Mucosa of descending colon (tissue), 3 donors: ENCODE measurements around the gene RAP1A. TPM values are rescaled to one million over a fixed set of nuclear protein-coding genes. Genes with fewer than 3 reads are reported as not detected.
A peak's percentile ranks its signal among the peaks of the same experiment; 100 is the strongest.

Experiments used
- ATAC-seq: fragments of 200-7000 bp; cut with Tn5 transposase; one replicate; pipeline ENCODE4 v1.9.1; 2020; ENCODE audit warnings: mild to moderate bottlenecking, moderate library complexity
- DNase-seq, 3 donors: peaks; one replicate each; pipeline ENCODE4 v3.0.0-alpha.2; 2020
- H3K36me3 ChIP-seq: fragments of 200-600 bp; one replicate; pipeline ENCODE4 v1.8.0; 2021; ENCODE audit warnings: low read depth, mild to moderate bottlenecking
- H3K4me1 ChIP-seq: fragments of 200-600 bp; one replicate; pipeline ENCODE4 v1.8.0; 2021; ENCODE audit warnings: low read depth, mild to moderate bottlenecking
- H3K4me3 ChIP-seq: fragments of 200-600 bp; one replicate; pipeline ENCODE4 v1.8.0; 2021; ENCODE audit warnings: mild to moderate bottlenecking
- H3K9me3 ChIP-seq: fragments of 200-600 bp; one replicate; pipeline ENCODE4 v1.8.0; 2021; ENCODE audit warnings: mild to moderate bottlenecking
- CTCF ChIP-seq: fragments of 200-600 bp; IDR thresholded peaks from one replicate; pipeline ENCODE4 v1.8.0; 2022; ENCODE audit warnings: antibody characterized with exemption, mild to moderate bottlenecking
- intact Hi-C, 2 donors: fragments of 100-400 bp; cut with DNase I in 1 of 2; cut with micrococcal nuclease in 1 of 2; formaldehyde crosslinking; loops; one replicate each; pipeline versions ENCODE4 v1.11.0 to v1.11.1; 2022; cut with DNase I, micrococcal nuclease
- total RNA-seq, 3 donors: library from RNA; stranded (reverse); fragmentation: NEBNext Ultra II Directional in 2 of 3; extraction: Animal tissue kit (Norgen Biotek cat#: 25700) in 2 of 3; gene quantifications; one replicate each; pipeline versions ENCODE4 v1.2.1 to v1.2.4, GENCODE V29; 2021 to 2023
- donor health status: DM: no; HTN: no; CAD: no; lungs with moderate emphysema.
- donor health status: DM: no; HTN: no; CAD: no.
- donor health status: DM: no; HTN: yes; CAD: no.

RAP1A gene
- total RNA-seq, 3 donors from 2014 or later, result 84.4 to 272 (median 95.4) TPM

DNA sequence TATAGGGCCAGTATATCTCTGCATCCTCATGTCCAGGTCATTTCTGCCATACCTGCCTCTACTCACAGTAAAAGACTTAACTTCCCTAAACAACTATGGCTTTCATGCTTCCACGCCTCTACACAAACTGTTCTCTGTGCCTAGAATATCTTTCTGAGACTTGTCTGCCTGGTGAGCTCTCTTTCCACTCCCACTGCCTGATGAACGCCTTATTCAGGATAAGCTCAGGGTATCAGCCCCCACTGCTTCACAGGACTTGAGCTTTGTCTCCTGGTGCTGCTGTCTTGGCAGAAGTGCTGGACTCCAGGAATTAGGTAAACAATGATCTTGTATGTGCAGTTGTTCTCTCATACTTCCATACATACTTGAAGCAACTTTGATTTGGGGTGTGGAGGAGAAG, 131.3 kb downstream of the RAP1A start:
- intact Hi-C loops, result no loop called here
- no peak overlapping the region for H3K4me3 ChIP-seq
- peaks cover 7% of the 10 kb centered on the region for H3K4me1 ChIP-seq
- DNase-seq (no peak), ATAC-seq (no peak)
- H3K36me3 ChIP-seq, result no peaks in the 10 kb centered on the region
- no peak for TF ChIP-seq CTCF
- H3K9me3 ChIP-seq, result no peaks in the 10 kb centered on the region

DNA sequence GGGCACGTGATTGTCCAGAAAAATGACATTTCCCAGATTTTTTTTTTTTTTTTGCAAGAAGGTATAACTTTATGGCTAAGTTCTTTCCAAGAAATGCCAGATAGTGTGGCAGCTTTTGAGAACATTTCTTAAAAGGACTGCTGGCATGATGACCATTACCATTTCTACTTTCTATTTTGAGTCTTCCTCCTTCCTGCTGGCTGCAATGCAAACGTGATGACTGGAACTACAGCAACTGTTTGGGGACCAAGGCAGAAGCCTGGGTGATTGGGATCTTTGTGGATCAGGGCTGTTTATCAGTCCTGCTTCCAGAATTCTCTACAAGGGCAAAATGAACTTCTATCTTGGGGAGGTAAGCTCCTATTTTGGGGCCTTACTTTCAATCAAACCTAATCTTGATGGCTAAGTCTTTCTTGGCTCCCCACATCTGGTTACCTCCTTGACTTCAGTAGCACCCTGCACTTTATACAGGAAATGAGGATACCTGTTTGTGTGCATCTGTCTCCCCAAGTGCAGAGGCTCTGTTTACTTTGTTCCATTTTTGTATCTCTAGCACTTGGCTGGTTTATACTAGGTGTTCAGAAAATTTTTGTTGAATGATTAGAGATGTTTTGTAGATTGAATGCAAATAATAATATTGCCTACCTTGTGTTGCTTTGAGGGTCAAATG, 132.5 kb downstream of the RAP1A start:
- no peaks in the 10 kb centered on the region for H3K36me3 ChIP-seq
- no peak for TF ChIP-seq CTCF
- no peak for ATAC-seq
- no peaks in the 10 kb centered on the region for H3K9me3 ChIP-seq
- DNase-seq, result no peak
- H3K4me1 ChIP-seq, result peaks cover 14% of the 10 kb centered on the region
- intact Hi-C loops, result no loop called here
- H3K4me3 ChIP-seq, result no peak overlapping the region

DNA sequence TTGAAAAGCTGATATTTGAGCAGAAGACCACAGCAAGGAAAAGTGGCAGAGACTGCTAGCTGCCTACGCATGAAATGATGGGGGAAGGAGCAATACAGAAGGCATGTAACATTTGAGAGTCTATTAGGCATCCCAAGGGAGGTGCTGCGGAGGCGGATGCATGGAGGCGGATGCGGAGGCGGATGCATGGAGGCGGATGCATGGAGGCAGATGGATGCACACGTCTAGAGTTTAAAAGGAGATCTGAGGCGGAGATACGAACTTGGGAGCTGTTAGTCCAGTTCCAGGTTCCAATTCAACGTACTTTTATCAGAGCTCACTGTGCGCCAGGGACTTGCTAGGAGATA, 135.4 kb downstream of the RAP1A start:
- intact Hi-C loops, result no loop called here
- H3K4me3 ChIP-seq, result peak overlapping the region; percentile 60
- no peaks in the 10 kb centered on the region for H3K36me3 ChIP-seq
- no peak for TF ChIP-seq CTCF
- no peaks in the 10 kb centered on the region for H3K9me3 ChIP-seq
- DNase-seq, result peak; percentile 62 to 73 (median 64)
- H3K4me1 ChIP-seq, result peaks cover 25% of the 10 kb centered on the region
- ATAC-seq, result peak; percentile 42

- ATAC-seq, result peak; percentile 97
- H3K36me3 ChIP-seq, result no peaks in the 10 kb centered on the region
- peak; percentile 95 to 96 (median 95) for DNase-seq
- TF ChIP-seq CTCF, result peak; percentile 84
- H3K4me1 ChIP-seq, result peaks cover 25% of the 10 kb centered on the region
- no peaks in the 10 kb centered on the region for H3K9me3 ChIP-seq
- peak within 1 kb of the TSS; percentile 60 for H3K4me3 ChIP-seq
- intact Hi-C loops, result no loop called here
Measured at GRCh38 chr1:111755331-111756123, 135.9 kb downstream of the RAP1A start, which contains the start of gene DDX20. Gene DDX20 (plus strand): TSS chr1:111755901. CDS start chr1:111755925, 24 bp downstream.

DNA sequence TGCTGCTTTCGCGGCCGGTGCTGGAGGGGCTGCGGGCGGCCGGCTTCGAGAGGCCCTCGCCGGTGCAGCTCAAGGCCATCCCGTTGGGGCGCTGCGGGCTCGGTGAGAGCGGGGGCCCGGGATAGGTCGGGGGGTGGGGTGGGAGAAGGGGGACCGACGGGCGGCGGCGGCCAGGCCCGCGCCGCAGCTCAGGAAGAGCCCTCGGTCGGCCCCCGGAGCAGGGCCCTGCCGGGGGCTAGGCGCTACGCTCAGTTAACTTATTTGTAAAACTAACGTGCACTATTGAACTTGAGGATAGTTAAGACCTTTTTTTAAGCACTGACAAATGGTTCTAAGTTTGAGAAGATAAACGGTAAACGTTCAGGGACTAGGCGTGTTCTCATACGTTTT, 136.5 kb downstream of the RAP1A start:
- Histone ChIP-seq H3K4me3 (peak overlapping the region; percentile 60), H3K4me1 (peaks cover 25% of the 10 kb centered on the region), H3K36me3 (peaks cover under 1% of the 10 kb centered on the region), H3K9me3 (no peaks in the 10 kb centered on the region)
- no peak for TF ChIP-seq CTCF
- intact Hi-C loops, result no loop called here
- DNase-seq (no peak), ATAC-seq (peak; percentile 9)
